Uterus (tissue), 4 donors: Measurements from ENCODE around the gene CD69. TPM values are rescaled to one million over a fixed set of nuclear protein-coding genes. Genes with fewer than 3 reads are reported as not detected.

Experiments used
- DNase-seq, 2 donors: peaks; one replicate each; pipeline ENCODE4 v3.0.0-alpha.2; 2019 to 2020
- H3K27ac ChIP-seq, 2 donors: fragments of 200-600 bp; sonication (generic); 1 replicate in 1 of 2; 2 replicates in 1 of 2; pipeline ENCODE4 v1.5.1; 2016 to 2018
- H3K27me3 ChIP-seq, 2 donors: fragments of 200-600 bp; sonication (generic); one replicate each; pipeline ENCODE4 v1.5.1; 2018 to 2019; ENCODE audit warnings: control low read depth in 1 of 2
- H3K36me3 ChIP-seq, 2 donors: fragments of 200-600 bp; sonication (generic); one replicate each; pipeline ENCODE4 v1.5.1; 2019; ENCODE audit warnings: control low read depth in 1 of 2
- H3K4me1 ChIP-seq, 2 donors: fragments of 200-600 bp; sonication (generic); one replicate each; pipeline ENCODE4 v1.5.1; 2018 to 2019; ENCODE audit warnings: control low read depth in 1 of 2
- H3K4me3 ChIP-seq, 2 donors: fragments of 200-600 bp; sonication (generic); 1 replicate in 1 of 2; 2 replicates in 1 of 2; pipeline ENCODE4 v1.5.1; 2018 to 2019; ENCODE audit warnings: mild to moderate bottlenecking in 1 of 2
- H3K9me3 ChIP-seq, 2 donors: fragments of 200-600 bp; sonication (generic); one replicate each; pipeline ENCODE4 v1.5.1; 2019; ENCODE audit warnings: control low read depth in 1 of 2
- CTCF ChIP-seq, 4 experiments: fragments of 200-600 bp in 2 of 4; fragments of 450-650 bp in 2 of 4; sonication (generic) in 2 of 4; IDR thresholded peaks; one replicate each; pipeline ENCODE4 v1.5.1; 2016 to 2019; ENCODE audit warnings: antibody characterized with exemption in 4 of 4, mild to moderate bottlenecking in 2 of 4, moderate library complexity in 1 of 4
- POLR2A ChIP-seq, 2 donors: fragments of 450-650 bp; IDR thresholded peaks; one replicate each; pipeline ENCODE4 v1.6.1; 2016; ENCODE audit warnings: antibody characterized with exemption in 2 of 2, mild to moderate bottlenecking in 1 of 2, moderate library complexity in 1 of 2
- intact Hi-C: fragments of 100-400 bp; cut with DNase I; formaldehyde crosslinking; loops from one replicate; pipeline ENCODE4 v1.15.1; 2023; ENCODE audit warnings: low total_unique reads
- total RNA-seq, 4 donors: library from RNA; depleted of rRNA in 3 of 4; stranded (reverse); fragments of >200 nt in 3 of 4; gene quantifications; one replicate each; pipeline versions ENCODE4 v1.1.0 to v1.2.4, GENCODE V29; 2014 to 2023
- donor health status: DM: yes; HTN: yes; CAD: no.

CD69 gene
- total RNA-seq, 4 donors from 2014 or later = 0.88 to 10.2 (median 2.9) TPM

DNA sequence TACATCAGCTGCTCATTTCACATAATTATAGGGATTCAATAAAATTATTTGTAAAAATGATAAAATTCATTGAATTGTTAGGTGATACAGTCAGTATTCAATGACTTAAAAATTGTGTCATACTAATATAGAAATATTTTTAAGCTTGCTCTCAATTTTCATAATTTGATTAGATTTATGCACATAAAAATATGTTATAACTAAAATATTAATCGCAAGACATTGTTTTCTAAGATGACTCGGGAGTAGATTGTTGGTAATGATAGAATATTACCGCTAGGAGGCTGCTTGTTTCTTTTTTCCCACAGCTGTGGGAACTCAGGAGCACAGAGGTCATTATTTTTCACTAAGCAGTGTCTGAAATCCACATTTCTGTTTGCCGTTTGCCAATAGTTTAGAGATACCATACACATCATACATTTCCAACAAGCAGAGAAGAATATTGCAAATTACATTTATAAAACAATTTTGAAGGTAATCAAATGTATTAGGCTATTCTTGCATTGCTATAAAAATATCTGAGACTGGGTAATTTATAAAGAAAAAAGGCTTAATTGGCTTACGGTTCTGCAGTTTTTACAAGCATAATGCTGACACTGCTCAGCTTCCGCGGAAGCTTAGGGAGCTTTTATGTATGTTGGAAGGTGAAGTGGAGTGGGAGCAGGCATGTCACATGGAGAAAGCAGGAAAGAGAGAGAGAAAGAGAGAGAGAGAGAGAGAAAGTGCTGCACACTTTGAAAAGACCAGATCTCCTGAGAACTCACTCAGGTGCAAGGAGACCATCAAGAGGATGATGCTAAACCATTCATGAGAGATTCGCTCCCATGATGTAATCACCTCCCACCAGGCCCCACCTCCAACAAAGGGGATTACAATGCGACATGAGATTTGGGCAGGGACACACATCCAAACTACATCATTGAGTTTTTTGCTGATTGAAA, 9.2 kb downstream of the CD69 start:
- Histone ChIP-seq H3K4me3 (peak overlapping the region in 1 of 2 donors; percentile 14), H3K9me3 (no peaks in the 10 kb centered on the region), H3K36me3 (no peaks in the 10 kb centered on the region), H3K4me1 (no peaks in the 10 kb centered on the region), H3K27ac (no peak overlapping the region), H3K27me3 (no peaks in the 10 kb centered on the region)
- DNase-seq = no peak
- TF ChIP-seq CTCF (IDR thresholded peaks at IDR 0.05) (peak in 1 of 4 experiments; percentile 50), POLR2A (IDR thresholded peaks at IDR 0.05) (no peak)
- intact Hi-C loops = no loop called here

- H3K9me3 ChIP-seq = no peaks in the 10 kb centered on the region
- TF ChIP-seq CTCF (IDR thresholded peaks at IDR 0.05) = peak; percentile 62 to 85 (median 82)
- no peak for TF ChIP-seq POLR2A (IDR thresholded peaks at IDR 0.05)
- intact Hi-C loops = no loop called here
- H3K4me1 ChIP-seq = no peaks in the 10 kb centered on the region
- no peak overlapping the region for H3K27ac ChIP-seq
- H3K36me3 ChIP-seq = no peaks in the 10 kb centered on the region
- peak in 1 of 2 donors; percentile 49 for DNase-seq
- H3K4me3 ChIP-seq = peak overlapping the region in 1 of 2 donors; percentile 14
- no peaks in the 10 kb centered on the region for H3K27me3 ChIP-seq
Observed at GRCh38 chr12:9750276-9751203, 10.2 kb downstream of the CD69 start.

DNA sequence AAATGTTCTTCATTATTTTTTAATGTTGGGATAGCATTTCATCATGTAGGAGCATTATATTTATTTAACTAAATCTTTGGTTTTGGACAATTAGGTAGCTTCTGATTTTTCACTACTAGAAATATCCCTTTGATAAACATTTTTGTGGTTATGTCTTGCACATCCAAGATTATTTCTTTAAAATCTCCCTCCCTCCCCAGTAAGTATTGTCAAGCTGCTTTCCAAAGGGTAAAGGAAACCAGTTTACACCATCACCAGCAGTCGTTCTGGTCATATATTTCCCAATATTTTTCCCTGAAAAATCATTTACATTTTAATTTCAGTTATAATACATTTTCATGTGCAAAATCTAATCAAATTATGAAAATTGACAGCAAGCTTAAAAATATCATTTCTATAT, 11.1 kb downstream of the CD69 start:
- Histone ChIP-seq H3K27me3 (no peaks in the 10 kb centered on the region), H3K27ac (no peak overlapping the region), H3K4me3 (no peak overlapping the region), H3K9me3 (no peaks in the 10 kb centered on the region), H3K36me3 (no peaks in the 10 kb centered on the region), H3K4me1 (no peaks in the 10 kb centered on the region)
- DNase-seq = no peak
- TF ChIP-seq CTCF (IDR thresholded peaks at IDR 0.05) (no peak), POLR2A (IDR thresholded peaks at IDR 0.05) (no peak)
- intact Hi-C loops = no loop called here

GRCh38 chr12:9745199-9745598, 15.5 kb downstream of the CD69 start:
- intact Hi-C loops = no loop called here
- Histone ChIP-seq H3K27ac (no peak overlapping the region), H3K9me3 (no peaks in the 10 kb centered on the region), H3K4me3 (no peak overlapping the region), H3K4me1 (no peaks in the 10 kb centered on the region), H3K27me3 (no peaks in the 10 kb centered on the region), H3K36me3 (no peaks in the 10 kb centered on the region)
- DNase-seq = no peak
- TF ChIP-seq CTCF (IDR thresholded peaks at IDR 0.05) (no peak), POLR2A (IDR thresholded peaks at IDR 0.05) (no peak)
